Neural cell (in vitro differentiated cells): ENCODE data around the gene TMEM107. TPM values are rescaled to one million over a fixed set of nuclear protein-coding genes. Genes with fewer than 3 reads are reported as not detected.

Source experiments
- H2AFZ ChIP-seq: fragments of 200-600, 300-800 bp; sonication (generic), shearing (Covaris generic); 2 replicates; pipeline ENCODE4 v1.6.0; 2014; ENCODE audit warnings: low read depth, mild to moderate bottlenecking, antibody characterized with exemption, low read length, moderate library complexity
- H3F3A ChIP-seq: fragments of 200-600 bp; shearing (Covaris generic); 2 replicates; pipeline ENCODE4 v1.6.1; 2016; ENCODE audit warnings: mild to moderate bottlenecking, moderate library complexity, mixed read lengths, antibody characterized with exemption, low read length; ENCODE audit not compliant: insufficient read depth, poor library complexity, severe bottlenecking
- H3K27ac ChIP-seq: fragments of 200-600, 300-800 bp; sonication (generic), shearing (Covaris generic); 2 replicates; pipeline ENCODE4 v1.5.1; 2014; ENCODE audit warnings: mild to moderate bottlenecking, low read length, moderate library complexity
- H3K27me3 ChIP-seq: fragments of 300-800, 200-600 bp; sonication (generic), shearing (Covaris generic); 2 replicates; pipeline ENCODE4 v1.6.0; 2014; ENCODE audit warnings: mild to moderate bottlenecking, low read depth, low read length, moderate library complexity; ENCODE audit not compliant: insufficient read depth
- H3K36me3 ChIP-seq: fragments of 300-800, 200-600 bp; sonication (generic), shearing (Covaris generic); 2 replicates; pipeline ENCODE4 v1.5.1; 2014; ENCODE audit warnings: mild to moderate bottlenecking, antibody characterized with exemption, low read length, moderate library complexity; ENCODE audit not compliant: insufficient read depth
- H3K4me2 ChIP-seq: fragments of 300-800, 200-600 bp; sonication (generic), shearing (Covaris generic); 2 replicates; pipeline ENCODE4 v1.6.0; 2014; ENCODE audit warnings: mild to moderate bottlenecking, low read length
- H3K4me3 ChIP-seq: fragments of 300-800, 200-600 bp; sonication (generic), shearing (Covaris generic); 2 replicates; pipeline ENCODE4 v1.5.1; 2014; ENCODE audit warnings: mild to moderate bottlenecking, low read length, moderate library complexity
- H3K79me2 ChIP-seq: fragments of 200-600 bp; shearing (Covaris generic); replicated peaks from 2 replicates; pipeline ENCODE4 v1.6.0; 2014; ENCODE audit warnings: mild to moderate bottlenecking, low read length, moderate library complexity; ENCODE audit not compliant: insufficient read depth
- H3K9ac ChIP-seq: fragments of 300-800, 200-600 bp; sonication (generic), shearing (Covaris generic); 2 replicates; pipeline ENCODE4 v1.6.1; 2016; ENCODE audit warnings: mild to moderate bottlenecking, low read length, mixed read lengths
- H3K9me2 ChIP-seq: fragments of 200-600 bp; shearing (Covaris generic); 2 replicates; pipeline ENCODE4 v1.6.1; 2016; ENCODE audit warnings: mild to moderate bottlenecking, low read length, mixed read lengths; ENCODE audit not compliant: insufficient read depth
- H3K9me3 ChIP-seq: fragments of 200-600, 300-800 bp; sonication (generic), shearing (Covaris generic); 2 replicates; pipeline ENCODE4 v1.6.1; 2016; ENCODE audit warnings: mild to moderate bottlenecking, mixed run types, low read length, moderate library complexity, mixed read lengths
- H4K20me1 ChIP-seq: fragments of 200-600 bp; shearing (Covaris generic); 2 replicates; pipeline ENCODE4 v1.6.1; 2016; ENCODE audit warnings: mild to moderate bottlenecking, mixed run types; ENCODE audit not compliant: insufficient read depth
- EP300 ChIP-seq: fragments of 450-650 bp; conservative IDR thresholded peaks from 2 replicates; pipeline ENCODE4 v1.6.1; 2014; ENCODE audit warnings: antibody characterized with exemption, mild to moderate bottlenecking, moderate library complexity; ENCODE audit not compliant: poor library complexity, severe bottlenecking
- POLR2AphosphoS5 ChIP-seq: IDR thresholded peaks from 2 replicates; pipeline ENCODE4 v1.6.1; 2012
- REST ChIP-seq: IDR thresholded peaks from 2 replicates; pipeline ENCODE4 v1.6.1; 2012; ENCODE audit warnings: borderline replicate concordance
- TAF1 ChIP-seq: IDR thresholded peaks from 2 replicates; pipeline ENCODE4 v1.6.1; 2012; ENCODE audit warnings: low read depth
- polyA plus RNA-seq: library from polyadenylated mRNA; depleted of rRNA; stranded (reverse); fragments of >200 nt; gene quantifications from 2 replicates; pipeline ENCODE4 v1.2.3, GENCODE V29; 2014
- TF ChIP-seq, protein P1 (sequence below): fragments of 450-650 bp; IDR thresholded peaks from 2 replicates; pipeline ENCODE4 v1.5.1; 2014; ENCODE audit warnings: antibody characterized with exemption, mild to moderate bottlenecking, moderate library complexity; ENCODE audit not compliant: poor library complexity, severe bottlenecking

The TMEM107 gene
- polyA plus RNA-seq, 1 donor from 2014 or later: 31.7 TPM

DNA sequence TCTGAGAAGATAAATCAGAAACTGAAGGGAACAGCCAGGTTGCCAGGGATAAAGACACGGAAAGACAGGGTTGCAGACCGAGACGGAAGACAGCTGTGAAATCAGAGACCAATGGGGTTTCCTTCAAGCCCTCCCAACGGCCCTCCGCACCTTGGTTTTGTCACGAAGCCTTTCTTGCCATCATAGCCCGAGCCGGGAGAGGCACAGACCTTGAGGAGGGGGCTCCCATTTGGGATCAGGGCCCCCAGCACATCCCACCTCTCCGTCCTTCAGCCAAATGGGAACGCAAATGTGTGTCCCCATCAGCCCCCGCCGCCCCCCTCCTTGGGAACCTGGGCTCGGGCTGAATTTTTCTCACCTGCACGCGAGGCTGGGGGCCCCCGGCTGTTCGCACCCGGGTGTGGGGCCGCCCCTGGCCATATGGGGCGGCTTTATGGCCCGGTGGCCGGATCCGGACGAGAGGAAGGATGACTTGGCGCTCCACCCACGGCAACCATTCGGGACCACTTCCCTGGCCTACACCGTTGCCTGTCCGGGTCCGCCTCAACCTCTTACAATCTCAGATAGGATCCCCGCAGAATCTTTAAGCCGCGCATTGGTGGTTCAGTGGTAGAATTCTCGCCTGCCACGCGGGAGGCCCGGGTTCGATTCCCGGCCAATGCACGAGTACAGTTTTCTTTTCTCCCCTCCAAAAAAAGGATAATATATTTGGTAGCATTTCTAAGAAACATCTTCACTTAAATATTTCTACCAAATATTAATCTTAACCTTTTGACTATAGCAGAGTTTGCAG lies 50.8 kb downstream of the TMEM107 start:
- Histone ChIP-seq H3K79me2 (no peaks in the 10 kb centered on the region), H3K9me3 (no peaks in the 10 kb centered on the region), H3K36me3 (no peaks in the 10 kb centered on the region), H3K27me3 (peaks cover 50% of the 10 kb centered on the region), H3K4me2 (peak overlapping the region; percentile 77), H3K9me2 (no peaks in the 10 kb centered on the region), H2AFZ (peak overlapping the region; percentile 69), H3K9ac (peak overlapping the region; percentile 80), H4K20me1 (no peaks in the 10 kb centered on the region), H3F3A (peaks cover 8% of the 10 kb centered on the region), H3K4me3 (peak overlapping the region; percentile 88), H3K27ac (peak overlapping the region; percentile 70)
- TF ChIP-seq POLR2AphosphoS5: peak; percentile 65
- TF ChIP-seq EP300: peak; percentile 29
- TF ChIP-seq, protein P1, sequence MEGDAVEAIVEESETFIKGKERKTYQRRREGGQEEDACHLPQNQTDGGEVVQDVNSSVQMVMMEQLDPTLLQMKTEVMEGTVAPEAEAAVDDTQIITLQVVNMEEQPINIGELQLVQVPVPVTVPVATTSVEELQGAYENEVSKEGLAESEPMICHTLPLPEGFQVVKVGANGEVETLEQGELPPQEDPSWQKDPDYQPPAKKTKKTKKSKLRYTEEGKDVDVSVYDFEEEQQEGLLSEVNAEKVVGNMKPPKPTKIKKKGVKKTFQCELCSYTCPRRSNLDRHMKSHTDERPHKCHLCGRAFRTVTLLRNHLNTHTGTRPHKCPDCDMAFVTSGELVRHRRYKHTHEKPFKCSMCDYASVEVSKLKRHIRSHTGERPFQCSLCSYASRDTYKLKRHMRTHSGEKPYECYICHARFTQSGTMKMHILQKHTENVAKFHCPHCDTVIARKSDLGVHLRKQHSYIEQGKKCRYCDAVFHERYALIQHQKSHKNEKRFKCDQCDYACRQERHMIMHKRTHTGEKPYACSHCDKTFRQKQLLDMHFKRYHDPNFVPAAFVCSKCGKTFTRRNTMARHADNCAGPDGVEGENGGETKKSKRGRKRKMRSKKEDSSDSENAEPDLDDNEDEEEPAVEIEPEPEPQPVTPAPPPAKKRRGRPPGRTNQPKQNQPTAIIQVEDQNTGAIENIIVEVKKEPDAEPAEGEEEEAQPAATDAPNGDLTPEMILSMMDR: no peak
- TF ChIP-seq REST: peak; percentile 2

DNA sequence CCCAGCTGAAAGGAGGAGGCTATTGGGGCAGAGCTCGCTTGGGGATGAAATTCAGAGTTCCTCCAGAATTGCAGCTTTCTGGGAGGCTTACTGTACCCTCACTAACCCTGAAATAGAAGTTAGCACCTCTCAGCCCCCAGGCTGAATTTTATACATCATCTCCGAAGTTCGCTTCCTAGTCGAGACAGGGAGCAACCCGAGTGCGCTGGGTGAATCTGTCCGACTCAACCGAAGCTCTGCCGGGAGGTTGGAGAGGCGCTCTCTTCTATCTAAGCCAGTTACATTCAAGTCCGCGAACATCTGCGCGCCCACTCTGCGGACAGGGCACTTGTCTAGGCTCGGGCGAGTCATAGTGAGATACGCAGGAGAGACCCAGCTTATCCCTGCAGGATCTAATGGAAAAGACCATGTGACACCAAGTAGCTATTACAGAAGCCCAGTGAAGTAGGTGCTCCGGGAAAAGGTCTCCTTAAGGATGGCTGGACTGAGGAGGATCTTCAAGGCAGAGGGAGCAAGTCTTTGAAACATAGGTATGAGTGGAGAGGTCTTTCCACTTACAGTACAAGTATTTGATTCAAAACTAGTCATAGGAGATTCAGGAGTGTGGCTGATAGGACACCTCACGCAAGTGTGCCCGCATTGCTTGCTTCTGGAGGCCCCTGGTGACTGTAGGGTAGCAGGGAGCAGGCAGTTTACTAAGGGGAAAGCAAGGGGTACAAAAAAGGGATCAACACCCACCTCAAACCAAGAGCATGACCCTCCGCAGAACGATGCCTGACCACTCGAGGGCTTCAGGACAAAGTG lies 51.6 kb downstream of the TMEM107 start:
- Histone ChIP-seq H3K27me3 (peaks cover 46% of the 10 kb centered on the region), H2AFZ (no peak overlapping the region), H3K9me2 (no peaks in the 10 kb centered on the region), H4K20me1 (peaks cover 3% of the 10 kb centered on the region), H3K9me3 (no peaks in the 10 kb centered on the region), H3K4me3 (peak overlapping the region; percentile 88), H3K79me2 (no peaks in the 10 kb centered on the region), H3K36me3 (no peaks in the 10 kb centered on the region), H3K27ac (no peak overlapping the region), H3K9ac (peak overlapping the region; percentile 80), H3K4me2 (peak overlapping the region; percentile 57), H3F3A (peaks cover 9% of the 10 kb centered on the region)
- TF ChIP-seq TAF1: no peak
- no peak for TF ChIP-seq REST
- TF ChIP-seq EP300: no peak
- TF ChIP-seq, protein P1: no peak
